GM21723 (cell line): ENCODE measurements around the gene IL36G.
A peak's percentile ranks its signal among the peaks of the same experiment; 100 is the strongest.
"Not testable (repeated sequence)": the region's sequence is repeated elsewhere in the genome, so short reads cannot be mapped to it uniquely, and the experiment has no call there.

Experiments used
- ATAC-seq: cut with Tn5 transposase; IDR thresholded peaks from one replicate; pipeline ENCODE4 v1.9.1; 2021; ENCODE audit warnings: mild to moderate bottlenecking, moderate library complexity; ENCODE audit not compliant: unreplicated experiment

IL36G gene

DNA sequence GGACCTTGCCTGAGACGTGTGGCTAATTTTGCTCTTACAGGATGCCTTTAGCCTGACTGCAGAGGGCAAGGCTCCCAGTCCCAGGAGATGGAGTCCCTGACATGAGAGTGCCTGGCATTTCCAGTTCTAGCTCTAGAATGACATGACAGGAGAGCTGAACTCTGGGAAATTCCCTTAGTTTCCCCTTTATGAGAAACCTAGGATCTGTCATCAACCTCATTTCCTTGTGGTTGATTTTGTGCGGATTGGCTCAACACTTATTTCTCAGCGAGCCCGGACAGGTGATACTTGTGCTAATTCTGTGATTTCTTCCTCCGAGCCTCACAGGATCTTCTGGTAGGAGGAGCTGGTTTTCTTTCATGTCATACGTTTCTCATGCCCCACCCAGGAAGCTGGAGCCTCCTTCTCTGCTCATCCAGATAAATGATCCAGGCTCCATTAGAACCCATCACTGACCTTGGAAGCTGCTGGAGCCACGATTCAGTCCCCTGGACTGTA is at the start of gene IL36G:
IL36G (plus strand) TSS at position 448 of the 498 bp plus-strand sequence. CDS start 633 bp downstream, outside the sequence.
- ATAC-seq, result no peak

DNA sequence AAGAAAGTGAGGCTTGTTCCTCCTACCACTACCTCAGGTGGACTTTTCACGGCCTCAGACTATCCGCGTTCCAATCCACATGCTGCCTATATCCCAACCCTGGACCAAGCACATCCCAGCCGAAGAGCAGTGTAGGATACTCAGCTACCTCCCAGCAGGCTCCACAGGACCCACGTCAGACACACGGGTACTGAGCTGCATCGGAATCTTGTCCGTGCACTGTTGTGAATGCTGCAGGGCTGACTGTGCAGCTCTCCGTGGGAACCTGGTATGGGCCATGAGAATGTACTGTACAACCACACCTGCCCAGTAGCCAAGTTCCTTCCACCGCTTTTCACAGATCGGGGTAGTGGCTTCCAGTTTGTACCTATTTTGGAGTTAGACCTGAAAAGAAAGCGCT is 44.5 kb upstream of the IL36G start:
- ATAC-seq, result no peak

DNA sequence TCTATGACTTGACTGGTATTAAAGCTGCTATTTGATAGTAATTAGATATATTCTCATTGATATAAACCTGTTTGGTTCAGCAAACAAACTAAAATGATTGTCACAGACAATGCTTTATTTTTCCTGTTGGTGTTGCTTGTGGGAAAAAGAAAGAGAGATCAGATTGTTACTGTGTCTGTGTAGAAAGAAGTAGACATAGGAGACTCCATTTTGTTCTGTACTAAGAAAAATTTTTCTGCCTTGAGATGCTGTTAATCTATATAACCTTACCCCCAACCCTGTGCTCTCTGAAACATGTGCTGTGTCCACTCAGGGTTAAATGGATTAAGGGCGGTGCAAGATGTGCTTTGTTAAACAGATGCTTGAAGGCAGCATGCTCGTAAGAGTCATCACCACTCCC is 43.7 kb upstream of the IL36G start:
- ATAC-seq, result not testable (repeated sequence)

DNA sequence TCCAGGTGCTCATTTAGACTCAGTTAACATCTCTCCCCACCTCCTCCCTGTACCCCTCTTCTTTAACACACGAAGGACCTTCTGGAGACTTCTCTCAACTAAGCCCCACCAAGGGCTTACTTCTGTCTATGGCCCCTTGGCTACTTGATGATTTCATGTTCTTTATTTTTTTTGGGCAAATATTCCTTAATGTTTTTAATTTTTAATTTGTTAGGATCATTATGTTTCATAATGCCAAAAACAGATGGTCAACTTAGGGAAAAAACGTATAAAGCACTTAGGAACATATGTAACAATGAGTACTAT is 40.9 kb upstream of the IL36G start:
- ATAC-seq, result no peak

DNA sequence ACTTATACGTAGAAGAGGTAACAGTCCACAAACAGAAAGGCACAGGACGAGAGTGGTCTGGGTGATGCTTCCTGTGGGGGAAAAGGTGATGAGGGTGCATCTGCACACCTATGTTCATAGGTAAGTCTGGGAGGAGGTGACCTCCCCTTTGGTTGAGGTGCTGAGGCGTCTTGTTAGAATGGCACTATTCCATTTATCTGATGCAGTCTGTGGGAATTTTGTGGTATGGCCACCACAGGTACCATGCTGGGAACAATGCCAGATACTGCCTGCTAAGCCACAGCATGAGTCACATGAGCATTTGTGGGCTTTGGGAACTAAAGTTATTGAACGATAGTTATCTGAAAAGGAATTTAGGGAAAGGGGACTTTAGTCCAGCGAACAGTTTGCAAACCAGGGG is 38.9 kb upstream of the IL36G start:
- ATAC-seq, result no peak

DNA sequence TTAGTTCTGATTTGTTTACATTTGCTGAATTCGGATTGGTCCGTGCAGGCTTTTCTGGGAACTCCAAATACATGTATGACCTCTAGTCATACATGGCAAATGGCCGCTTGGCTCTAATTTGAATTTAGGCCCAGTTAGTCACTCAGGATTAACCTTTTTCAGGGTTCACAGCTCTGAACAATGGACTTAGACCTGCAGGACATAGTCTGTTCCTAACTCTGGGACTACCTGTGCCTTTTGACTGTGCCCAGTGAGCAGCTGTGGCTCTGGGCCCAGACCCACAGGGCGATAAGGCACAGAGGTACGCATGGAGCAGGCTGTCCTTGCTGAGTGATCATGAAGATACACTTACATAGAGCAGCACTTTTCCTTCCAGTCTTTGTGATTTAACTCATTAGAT is 38.4 kb upstream of the IL36G start:
- ATAC-seq, result no peak

DNA sequence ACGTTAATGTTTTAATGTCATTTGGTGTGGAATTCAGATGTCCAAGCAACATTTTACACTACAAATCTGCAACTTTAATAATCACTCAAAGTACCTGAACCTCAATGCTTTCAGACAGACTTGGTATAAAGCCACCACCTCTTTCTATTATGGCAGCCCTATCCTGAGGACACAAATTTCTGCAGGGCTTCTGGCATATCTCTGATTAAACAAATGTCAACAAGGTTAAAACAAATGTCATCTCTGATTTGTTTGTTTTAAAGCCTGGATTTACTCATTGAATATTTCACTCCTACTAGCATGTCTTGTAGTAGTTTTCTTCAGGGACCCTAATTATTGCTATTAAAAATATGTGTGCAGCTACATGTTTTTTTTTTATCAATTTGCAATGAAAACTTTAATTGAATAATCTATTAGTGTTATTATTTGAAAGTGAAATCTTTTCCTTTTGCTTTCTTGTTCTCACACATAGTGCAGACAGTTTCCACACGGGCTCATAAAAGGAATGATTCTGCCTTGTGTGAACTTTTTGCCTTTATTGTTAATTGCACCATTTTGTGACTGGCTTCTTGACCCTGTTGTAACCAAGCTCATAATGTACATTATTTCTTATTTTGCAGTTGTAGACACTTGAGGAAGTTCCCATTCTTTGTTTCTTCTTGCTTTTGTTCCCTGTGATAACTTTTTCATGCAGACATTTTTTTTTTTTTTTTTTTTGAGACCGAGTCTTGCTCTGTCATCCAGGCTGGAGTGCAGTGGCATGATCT is 36.8 kb upstream of the IL36G start:
- ATAC-seq, result no peak

DNA sequence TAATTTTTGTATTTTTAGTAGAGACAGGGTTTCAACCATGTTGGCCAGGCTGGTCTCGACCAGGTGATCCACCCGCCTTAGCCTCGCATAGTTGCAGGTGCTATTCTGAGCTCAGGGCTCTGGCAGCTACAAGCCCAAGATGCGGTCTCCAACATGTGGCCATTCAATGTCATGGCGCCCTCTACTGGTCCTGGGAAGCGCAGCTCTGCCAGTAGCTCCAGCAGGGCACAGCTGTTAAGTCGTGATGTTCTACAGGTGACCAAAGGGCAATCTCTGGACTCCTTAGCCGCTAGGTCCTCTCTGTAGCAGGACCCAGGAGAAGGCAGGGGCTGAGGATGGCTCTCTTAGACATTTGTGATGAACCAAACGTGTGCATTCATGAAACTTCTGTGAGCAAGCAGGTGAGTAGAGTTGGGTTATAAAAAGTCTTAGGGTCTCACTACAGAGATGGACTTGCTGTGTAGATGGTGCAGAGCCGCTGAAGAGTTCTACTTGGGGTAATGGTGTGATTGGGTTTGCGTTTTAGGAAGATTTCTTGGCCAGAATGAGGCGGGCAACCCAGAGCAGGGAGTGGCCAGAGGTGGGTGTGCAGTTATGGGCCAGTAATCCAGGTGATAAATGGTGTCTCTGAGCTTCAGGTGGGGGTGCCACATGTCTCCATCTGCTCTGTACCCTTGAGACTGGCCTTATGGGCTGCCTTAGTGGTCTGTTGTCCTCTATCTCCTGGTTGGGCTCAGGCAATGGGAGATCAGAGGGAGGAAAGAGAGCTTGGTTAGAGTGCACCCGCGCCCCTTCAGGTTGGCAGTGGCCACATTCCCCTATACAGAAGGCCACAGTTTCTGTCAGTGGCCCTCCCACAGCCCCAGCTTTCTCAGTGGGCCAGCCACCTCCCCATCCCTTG is 35.8 kb upstream of the IL36G start:
- ATAC-seq, result peak; percentile 89

DNA sequence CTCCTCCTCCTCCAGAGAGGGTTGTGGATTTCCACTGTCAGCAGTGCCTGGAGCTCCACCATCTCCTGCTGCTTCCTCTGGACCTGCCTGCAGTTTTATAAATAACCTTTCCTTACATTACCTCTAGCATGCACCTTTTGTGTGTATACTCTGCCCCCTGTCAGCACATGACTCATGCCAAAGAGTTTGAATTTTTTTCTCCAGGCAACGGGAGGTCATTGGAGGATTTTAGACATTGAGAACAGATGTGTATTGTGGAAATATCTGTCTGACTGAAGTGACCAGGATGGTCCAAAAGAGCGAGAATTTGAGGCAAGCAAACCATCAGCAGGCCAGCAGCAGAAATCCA is 35.2 kb upstream of the IL36G start:
- ATAC-seq, result no peak

DNA sequence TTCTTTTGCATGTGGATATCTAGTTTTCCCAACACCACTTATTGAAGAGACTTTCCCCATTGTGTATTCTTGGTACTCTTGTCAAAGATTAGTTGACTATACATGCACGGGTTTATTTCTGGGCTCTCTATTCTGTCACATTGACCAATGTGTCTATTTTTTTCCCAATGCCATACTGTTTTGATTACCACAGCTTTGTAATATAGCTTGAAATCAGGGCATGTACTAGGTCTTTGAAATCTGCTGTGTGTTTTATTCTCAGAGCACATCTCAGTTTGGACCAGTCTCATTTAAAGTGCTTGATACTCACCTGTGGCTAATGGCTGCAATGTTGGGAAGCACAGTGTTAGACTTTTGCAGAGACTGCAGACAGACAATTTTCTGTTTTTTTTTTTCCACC is 32.8 kb upstream of the IL36G start:
- ATAC-seq, result no peak

DNA sequence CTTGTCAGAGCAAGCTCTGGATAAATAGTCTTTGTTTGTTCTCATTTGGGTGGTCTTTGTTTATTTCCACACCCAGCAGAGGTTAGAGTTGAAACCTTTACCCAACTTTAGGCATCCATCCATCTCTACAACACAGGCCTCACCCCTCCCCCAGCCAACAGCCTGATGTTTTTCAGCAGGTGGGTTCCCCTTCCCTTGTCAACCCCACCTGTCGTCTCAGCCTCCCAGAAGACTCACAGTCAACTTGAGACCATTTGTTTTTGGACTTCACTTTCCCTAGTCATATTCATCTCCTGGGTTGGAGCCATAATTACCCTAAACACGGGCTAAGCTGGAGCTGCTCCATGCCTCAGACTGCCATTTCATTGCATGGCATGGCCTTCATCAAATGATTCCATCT is 31.7 kb upstream of the IL36G start:
- no peak for ATAC-seq

DNA sequence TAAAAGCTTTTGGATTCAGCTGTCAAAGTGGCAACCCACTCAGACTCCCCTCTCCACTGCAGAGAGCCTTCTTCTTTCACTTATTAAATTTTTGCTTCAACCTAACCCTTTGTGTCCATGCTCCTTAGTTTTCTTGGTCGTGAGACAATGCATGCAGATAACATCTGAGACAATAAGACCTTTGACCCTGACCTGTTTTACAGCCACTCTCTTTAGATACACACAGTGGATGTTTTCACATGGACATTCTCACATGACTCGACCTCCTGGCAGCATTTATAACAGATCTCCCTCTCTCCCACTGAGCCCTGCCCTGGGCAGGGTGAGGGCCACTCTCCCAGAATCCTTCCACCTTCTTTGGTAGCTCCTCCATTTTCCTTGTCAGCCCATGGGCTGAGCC is 30.4 kb upstream of the IL36G start:
- ATAC-seq, result no peak

DNA sequence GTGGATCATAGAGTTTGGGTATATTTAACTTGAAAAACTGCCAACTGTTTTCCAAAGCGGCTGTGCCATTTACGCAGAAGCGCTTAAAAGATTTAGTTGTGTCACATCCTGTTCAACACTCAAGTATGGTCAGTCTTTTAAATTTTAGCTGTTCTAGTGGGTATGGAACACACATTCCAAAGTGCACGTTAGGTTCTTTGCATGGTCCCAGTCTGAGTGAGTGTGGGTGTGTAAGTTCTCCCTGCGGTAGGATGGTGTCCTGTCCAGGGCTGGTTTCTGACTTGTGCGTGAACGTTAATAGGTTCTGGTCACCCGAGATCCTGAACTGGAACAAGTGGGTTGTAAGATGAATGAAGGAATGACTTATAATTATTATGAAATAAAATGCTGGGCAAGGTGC is 28.4 kb upstream of the IL36G start:
- ATAC-seq, result no peak

DNA sequence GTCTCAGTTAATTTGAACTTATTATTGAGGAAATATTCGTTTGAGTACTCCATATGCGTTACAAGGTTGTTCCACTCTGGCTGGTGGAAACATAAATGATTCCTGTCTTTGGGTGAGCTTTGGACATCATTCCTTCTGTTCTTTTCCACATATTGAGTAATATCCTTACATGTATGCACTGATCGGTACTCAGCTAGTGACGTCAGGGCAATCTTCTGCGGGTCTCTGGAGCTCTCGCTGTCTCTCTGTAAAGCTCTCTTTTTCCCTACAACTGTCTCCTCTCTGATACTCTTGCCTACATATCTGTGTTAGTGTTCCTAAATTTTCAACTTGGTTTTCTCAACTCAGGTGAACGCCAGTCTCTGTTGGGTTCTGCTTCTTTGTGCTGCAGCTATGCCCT is 23.4 kb upstream of the IL36G start:
- ATAC-seq, result no peak

DNA sequence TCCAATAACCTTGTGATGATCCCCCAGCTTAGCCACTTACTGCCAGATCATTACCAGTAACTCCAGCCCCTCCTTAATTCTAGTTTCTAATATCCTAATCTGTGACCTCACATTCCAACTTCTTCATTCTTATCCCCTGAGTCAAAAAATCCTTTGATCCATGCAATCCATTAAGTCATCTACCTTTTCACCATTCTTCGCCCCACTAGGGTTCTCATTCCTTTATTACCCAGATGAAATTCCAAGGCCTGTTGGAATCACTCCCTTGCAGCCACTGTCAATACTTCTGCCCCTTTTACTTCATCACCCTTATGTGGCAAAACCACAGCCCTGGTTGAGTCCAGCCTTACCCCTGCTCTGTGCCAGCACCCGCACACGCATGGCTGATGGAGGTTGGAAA is 20.3 kb upstream of the IL36G start:
- no peak for ATAC-seq

DNA sequence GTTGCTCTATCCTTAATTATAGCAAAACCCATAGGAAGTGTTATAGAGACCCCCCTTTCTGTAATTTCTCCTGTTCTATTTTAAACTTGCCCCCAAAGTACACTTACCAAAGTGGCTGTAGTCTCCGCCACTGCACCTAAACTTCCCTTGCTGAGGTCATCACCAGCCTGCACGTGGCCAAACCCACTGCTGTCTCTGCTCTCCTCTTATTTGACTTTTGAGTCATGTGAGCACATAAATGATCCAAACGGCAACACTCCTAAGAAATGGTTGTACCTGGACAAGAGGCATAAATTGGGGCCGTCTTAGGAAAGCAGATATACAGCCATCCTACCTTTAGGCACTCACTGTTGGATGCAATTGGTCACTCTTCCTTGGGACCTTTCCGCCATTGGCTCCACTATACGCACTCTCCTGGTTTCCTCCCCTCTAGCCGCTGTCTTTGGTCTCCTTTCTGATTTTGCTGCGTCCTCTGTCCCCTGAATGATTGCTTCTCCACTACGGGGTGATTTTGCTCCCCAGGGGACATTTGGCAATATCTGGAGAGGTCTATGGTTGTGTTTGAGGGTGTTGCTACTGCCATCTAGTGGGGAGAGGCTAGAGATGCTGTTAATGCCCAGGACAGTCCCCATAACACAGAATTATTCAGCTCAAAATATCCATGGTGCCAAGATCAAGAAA is 19.2 kb upstream of the IL36G start:
- ATAC-seq, result peak; percentile 66

DNA sequence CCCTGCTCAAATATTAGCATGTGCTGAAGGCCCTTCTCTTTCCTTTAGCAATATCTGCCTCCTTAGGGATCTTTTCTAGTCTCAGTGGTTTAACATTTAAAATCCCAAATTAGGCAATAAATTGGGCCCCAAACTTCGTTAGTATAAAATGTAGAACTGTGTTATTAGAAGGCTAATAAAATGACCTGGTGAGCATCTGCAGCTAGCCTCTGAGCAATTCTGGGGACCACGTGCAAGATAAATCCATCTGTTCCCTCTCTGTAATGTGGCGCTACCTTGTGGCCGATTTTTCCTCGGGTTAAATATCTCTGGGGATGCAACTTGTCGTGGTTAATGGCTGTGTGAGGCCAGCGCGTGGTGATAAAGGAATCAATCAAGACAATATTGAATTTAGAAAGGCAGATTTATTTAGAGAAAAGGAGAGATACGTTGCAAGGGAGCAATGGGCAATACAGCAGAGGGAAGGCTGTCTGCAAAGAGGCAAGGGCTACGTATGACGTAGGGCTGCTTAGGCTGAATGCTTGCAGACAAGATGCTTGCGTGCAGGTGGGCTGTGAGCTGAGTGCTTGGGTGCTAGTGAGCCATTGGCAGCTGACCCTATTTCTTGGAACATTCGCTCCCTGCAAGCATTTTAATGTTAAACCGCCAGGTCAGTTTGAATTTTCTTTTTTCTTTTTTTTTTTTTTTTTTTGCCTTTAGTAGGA is 18.5 kb upstream of the IL36G start:
- ATAC-seq, result no peak

DNA sequence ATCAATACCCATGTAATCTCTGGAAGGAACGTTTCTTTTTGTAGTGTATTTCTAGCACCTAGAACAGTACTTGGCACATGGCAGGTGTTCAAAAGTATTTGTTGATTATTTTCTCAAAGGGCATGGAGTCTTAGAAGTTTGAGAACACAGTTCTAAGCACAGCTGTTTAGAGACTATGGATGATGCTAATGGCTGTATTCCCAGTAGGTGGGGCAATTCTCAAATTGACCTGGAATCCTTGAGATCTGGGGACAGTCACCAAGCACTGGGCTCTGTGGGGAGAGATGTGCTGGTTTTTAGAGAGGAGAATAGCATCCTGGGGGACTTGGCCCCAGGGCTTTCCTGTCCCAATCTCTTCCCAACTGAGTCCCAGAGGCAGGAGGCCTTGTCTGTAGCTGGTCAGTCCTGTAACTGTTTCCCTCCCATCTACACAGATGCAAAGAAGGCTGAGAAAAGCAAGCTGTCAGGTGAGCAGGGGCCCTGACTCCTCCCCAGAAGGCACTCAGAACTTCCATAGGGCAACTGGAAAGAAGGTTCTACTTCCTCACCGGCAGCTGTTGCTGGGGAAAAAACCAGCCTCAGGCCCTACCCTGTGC is 17.5 kb upstream of the IL36G start:
- ATAC-seq, result no peak

DNA sequence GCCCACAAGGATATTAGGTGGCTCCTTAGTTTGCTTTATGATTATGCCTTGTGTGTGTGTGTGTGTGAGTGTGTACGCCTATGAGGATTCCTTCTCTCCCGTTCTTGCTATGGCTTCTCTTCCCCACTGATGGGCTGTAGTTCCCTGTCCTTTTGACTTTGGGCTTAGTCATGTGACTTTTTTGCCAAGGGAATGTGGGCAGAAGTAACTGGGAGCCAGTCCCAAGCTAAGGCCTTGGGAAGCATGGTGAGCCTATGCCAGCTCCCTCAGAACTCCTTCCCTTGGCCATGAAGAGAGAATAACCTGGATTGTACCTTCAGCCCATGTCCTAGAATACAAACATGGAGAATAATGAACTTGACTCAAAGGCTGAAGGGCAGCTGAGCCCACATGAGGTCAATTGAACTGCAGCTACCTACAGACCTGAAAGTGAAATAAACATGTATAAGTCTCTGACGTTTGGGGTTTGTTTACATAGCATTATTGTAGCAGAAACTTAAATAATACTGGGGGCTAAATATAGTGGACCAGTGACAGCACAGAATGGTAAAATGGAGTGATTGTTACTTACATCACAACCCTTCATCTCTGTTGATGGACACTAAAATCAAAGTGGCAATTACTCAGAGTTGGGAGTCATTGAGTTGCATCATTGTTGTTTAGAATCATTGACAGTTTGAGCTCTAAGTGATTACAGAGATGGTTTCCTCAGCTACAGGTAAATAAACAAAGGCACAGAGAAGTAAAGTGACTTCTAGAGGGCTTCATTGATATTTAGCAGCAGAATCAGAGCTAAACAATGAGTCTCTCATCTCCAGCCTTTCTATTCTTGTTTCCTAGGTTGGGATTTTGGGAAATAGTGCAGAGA is 15.3 kb upstream of the IL36G start:
- ATAC-seq, result no peak

DNA sequence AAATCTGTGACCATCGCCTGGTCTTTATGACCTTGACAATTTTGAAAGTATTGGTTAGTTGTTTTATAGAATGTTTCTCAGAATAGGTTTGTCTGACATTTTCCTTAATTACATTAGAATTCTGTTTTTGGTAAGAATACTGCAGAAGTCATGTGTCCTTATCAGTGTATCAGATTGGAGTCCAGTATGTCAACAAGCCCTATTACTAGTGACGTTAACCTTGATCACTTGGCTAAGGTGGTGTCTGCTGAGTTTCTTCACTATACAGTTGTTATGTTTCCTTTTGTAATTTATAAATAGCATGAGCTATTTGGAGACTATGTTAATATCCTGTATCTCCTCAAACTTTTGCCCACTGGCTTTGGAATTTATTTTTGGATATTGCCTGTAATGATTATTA is 10.8 kb upstream of the IL36G start:
- ATAC-seq, result no peak
